ENCODE data around the gene SNX30.

DNA sequence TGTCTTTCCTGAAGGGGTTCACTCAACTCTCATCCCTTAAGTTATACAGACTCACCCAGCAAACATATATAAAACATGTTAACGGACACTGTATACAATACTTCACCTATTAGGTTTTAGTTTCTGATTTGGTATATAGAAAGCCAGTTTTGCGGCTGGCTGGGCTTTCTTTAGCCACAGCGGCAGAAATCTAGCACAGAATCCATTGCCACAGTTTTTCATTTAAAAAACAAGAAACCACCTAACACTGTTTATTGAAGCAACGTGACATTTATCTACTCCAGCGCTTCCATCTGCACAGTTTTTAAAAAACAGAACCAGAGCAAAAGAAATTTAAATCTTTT, 67.3 kb downstream of the SNX30 start:
- TF ChIP-seq, protein P1, sequence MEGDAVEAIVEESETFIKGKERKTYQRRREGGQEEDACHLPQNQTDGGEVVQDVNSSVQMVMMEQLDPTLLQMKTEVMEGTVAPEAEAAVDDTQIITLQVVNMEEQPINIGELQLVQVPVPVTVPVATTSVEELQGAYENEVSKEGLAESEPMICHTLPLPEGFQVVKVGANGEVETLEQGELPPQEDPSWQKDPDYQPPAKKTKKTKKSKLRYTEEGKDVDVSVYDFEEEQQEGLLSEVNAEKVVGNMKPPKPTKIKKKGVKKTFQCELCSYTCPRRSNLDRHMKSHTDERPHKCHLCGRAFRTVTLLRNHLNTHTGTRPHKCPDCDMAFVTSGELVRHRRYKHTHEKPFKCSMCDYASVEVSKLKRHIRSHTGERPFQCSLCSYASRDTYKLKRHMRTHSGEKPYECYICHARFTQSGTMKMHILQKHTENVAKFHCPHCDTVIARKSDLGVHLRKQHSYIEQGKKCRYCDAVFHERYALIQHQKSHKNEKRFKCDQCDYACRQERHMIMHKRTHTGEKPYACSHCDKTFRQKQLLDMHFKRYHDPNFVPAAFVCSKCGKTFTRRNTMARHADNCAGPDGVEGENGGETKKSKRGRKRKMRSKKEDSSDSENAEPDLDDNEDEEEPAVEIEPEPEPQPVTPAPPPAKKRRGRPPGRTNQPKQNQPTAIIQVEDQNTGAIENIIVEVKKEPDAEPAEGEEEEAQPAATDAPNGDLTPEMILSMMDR (IDR thresholded peaks at IDR 0.05; ENCODE audit: poor library complexity), result no peak
- no peak for TF ChIP-seq EZH2 (IDR thresholded peaks at IDR 0.05; ENCODE audit: borderline replicate concordance)

Measured in hepatocyte (in vitro differentiated cells).